Measurements from ENCODE around the gene CCL1.

CCL1 gene

DNA sequence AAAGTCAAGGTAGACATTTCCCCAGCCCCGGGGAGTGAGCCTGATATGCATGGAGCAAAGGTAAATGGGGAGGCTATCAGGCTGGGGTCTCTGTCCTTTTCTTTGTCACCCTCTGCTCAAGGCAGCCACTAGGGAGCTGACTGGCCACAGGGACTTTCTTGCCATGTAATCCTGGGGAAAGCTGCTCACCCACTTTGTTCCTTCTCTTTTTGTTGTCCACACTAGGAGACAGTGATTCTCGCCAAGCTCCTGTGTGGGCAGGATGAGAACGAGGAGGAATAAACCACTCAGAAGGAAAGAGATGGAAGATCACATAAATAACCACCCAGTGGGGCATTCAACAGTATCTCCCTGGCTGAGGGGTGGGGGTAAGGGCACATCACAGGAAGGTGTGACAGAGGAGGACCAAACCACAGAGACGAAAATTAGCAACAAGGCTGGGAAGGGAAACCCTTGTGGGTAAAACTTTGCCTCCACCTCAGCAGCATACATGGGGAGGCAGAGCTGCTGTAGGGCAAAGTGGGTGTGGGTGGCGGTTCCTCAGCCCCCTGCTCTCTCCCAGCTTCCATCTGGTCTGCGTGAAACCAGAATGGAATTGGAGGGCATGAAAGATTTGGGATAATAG lies 26.2 kb upstream of the CCL1 start:
- Mint-ChIP-seq H3K27me3 (peaks cover 30% of the 10 kb centered on the region), H3K27ac (peak overlapping the region; percentile 48), H3K36me3 (no peaks in the 10 kb centered on the region), H3K4me1 (peaks cover 64% of the 10 kb centered on the region), H3K4me3 (no peak overlapping the region), H3K9me3 (no peaks in the 10 kb centered on the region)
- peak; percentile 68 for ATAC-seq

DNA sequence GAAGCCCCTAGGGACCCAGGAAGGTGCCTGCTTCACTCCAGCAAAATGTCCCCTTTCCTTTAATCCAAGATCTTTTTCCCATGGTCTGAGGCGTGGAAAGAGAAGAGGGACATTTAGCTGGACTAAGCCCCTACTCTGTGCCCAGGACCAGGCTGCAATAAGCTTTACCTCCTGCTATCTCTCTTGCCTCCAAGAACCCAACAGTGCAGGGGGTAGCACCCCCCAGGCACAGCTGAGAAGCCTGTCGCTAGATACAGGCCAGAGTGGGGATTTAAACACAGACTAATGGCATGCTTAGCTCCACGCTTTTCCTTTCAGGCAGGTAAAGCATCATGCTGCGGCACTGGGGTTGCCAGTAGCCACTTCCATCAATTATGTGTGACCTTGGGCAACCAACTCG lies 24.5 kb upstream of the CCL1 start:
- H3K4me1 Mint-ChIP-seq: peaks cover 61% of the 10 kb centered on the region
- ATAC-seq: no peak
- H3K4me3 Mint-ChIP-seq: no peak overlapping the region
- H3K27ac Mint-ChIP-seq: peak overlapping the region; percentile 86
- H3K9me3 Mint-ChIP-seq: no peaks in the 10 kb centered on the region
- no peaks in the 10 kb centered on the region for H3K36me3 Mint-ChIP-seq
- peaks cover 23% of the 10 kb centered on the region for H3K27me3 Mint-ChIP-seq

DNA sequence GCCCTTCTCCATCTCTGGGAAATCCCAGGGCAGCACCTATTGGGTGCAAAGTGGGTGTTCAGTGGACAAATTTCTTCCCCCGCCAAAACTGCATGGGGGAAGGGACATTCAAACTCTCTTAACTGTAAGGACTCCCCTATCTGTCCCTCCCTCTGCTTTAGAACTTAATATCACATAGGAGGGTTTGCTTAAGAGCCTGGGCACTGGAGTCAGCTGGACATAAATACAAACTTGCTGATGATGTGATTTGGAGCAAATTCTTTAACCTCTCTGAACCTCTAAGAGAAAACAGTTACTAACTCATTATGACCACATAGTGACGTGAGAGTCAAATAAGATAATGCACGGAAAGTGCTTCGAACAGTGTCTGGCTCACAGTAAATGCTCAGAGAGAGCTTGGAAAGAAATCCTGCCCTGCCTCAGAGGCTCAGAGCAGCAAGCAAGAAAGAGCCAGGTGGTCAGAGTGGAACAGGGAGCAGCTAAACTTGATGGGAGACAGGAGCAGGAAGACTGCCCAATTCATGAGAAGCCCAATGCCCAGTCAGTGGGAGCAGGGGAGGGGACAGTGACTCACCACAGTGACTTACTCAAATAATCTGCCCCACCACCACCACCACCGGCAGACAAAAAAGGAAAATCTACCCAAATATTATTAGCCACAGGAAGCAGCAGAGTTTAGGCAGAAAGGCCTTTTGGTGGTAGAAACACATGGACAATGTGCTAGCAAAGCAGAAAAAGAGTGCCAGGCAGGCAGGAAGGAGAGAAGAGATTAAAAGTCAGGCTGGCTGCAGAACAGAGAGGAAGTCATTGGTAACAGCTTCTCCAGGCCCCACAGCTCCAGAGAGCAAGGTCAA lies 23.9 kb upstream of the CCL1 start:
- Mint-ChIP-seq H3K4me1 (peaks cover 67% of the 10 kb centered on the region), H3K27me3 (peaks cover 23% of the 10 kb centered on the region), H3K36me3 (no peaks in the 10 kb centered on the region), H3K27ac (peak overlapping the region; percentile 86), H3K4me3 (no peak overlapping the region), H3K9me3 (no peaks in the 10 kb centered on the region)
- no peak for ATAC-seq

DNA sequence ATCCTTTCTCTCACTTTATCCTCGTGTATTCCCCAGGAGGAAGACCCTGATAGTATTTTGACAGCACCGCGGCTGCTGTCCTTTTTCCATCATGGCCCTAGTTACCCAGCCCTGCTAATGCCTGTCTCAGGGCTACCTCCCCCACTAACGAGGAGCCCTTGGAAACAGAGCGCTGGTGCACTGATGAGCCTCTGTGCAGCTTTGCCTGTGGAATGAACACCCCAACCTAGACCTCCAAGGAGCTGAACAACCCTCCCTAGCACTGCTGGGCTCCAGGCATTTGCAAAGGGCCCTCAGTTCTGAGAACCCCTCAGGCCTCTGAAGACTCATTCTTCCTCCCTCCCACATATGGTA lies 23.3 kb upstream of the CCL1 start:
- Mint-ChIP-seq H3K27ac (peak overlapping the region; percentile 86), H3K9me3 (no peaks in the 10 kb centered on the region), H3K4me3 (no peak overlapping the region), H3K4me1 (peaks cover 73% of the 10 kb centered on the region), H3K27me3 (peaks cover 23% of the 10 kb centered on the region), H3K36me3 (no peaks in the 10 kb centered on the region)
- ATAC-seq: no peak

DNA sequence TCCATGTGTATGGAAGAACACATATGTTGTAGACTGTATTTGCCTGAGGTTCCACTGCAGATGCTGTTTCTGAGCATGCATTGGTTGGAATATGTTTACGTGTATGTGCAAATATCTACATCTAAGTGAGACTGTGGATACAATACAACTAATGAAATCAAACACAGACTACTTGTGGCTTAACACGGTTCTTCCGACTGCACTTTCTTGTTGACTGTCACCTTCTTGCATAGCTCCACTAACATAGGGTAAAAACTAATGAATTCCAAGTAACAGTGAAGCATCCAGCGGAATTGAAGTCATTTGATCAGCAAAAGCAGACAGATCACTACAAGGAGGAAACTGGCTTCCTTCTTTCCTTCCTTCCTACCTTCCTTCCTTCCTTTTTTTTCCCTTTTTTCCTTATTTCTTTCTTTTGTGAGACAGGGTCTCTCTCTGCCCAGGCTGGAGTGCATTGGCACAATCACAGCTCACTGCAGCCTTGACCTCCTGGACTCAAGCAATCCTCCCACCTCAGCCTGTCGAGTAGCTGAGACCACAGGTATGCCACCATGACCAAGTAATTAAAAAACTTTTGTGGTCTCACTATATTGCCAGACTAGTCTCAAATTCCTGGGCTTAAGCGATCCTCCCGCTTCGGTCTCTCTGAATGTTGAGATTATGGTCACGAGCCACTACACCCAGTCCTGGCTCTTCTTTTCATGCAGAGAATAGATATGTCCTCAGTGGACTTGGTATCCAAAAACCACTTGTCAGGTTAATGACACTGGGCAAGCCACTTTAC lies 22.0 kb upstream of the CCL1 start:
- Mint-ChIP-seq H3K4me3 (no peak overlapping the region), H3K4me1 (peaks cover 74% of the 10 kb centered on the region), H3K27ac (peak overlapping the region; percentile 14), H3K36me3 (no peaks in the 10 kb centered on the region), H3K27me3 (peaks cover 23% of the 10 kb centered on the region), H3K9me3 (no peaks in the 10 kb centered on the region)
- ATAC-seq: no peak

DNA sequence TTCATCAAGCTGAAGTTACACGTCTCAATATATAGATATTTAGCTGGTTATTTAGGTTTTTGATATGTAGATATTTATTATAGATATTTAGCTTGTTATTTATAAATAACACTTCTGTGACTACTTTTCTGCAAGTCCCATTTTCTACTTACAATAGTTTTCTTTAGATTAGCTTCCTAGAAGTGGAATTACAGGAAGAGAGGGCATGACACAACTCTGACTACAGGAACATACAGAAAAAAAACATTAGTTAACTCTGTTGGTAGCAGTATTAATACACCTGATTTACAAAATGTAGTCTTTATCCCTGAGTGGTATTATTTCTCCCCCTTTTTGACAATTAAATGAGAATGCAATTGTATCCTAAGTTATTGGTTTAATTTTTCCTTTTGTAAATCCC lies 21.2 kb upstream of the CCL1 start:
- Mint-ChIP-seq H3K27me3 (peaks cover 23% of the 10 kb centered on the region), H3K4me3 (no peak overlapping the region), H3K27ac (peak overlapping the region; percentile 14), H3K36me3 (no peaks in the 10 kb centered on the region), H3K9me3 (no peaks in the 10 kb centered on the region), H3K4me1 (peaks cover 74% of the 10 kb centered on the region)
- no peak for ATAC-seq

DNA sequence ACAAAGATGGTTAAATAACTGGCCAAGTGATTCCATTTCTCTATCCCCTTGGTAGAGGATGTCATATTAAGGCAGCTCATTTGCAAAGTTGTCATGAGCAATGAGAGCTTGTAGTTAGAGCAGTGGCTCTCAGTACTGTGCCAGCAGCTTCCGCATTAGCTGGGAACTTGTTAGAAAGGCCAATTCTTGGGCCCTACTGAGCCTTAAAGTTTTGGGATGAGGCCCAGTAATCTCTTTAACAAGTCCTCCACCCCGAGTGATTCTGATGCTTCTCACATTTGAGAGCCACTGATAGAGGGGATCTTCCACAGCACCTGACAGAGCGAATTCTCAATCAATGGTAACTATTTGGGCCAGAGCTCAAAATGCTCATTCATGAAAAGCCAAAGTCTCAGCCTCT lies 20.2 kb upstream of the CCL1 start:
- peaks cover 23% of the 10 kb centered on the region for H3K27me3 Mint-ChIP-seq
- H3K4me3 Mint-ChIP-seq: peak overlapping the region; percentile 66
- H3K4me1 Mint-ChIP-seq: peaks cover 78% of the 10 kb centered on the region
- no peak for ATAC-seq
- no peaks in the 10 kb centered on the region for H3K36me3 Mint-ChIP-seq
- no peaks in the 10 kb centered on the region for H3K9me3 Mint-ChIP-seq
- H3K27ac Mint-ChIP-seq: peak overlapping the region; percentile 90

DNA sequence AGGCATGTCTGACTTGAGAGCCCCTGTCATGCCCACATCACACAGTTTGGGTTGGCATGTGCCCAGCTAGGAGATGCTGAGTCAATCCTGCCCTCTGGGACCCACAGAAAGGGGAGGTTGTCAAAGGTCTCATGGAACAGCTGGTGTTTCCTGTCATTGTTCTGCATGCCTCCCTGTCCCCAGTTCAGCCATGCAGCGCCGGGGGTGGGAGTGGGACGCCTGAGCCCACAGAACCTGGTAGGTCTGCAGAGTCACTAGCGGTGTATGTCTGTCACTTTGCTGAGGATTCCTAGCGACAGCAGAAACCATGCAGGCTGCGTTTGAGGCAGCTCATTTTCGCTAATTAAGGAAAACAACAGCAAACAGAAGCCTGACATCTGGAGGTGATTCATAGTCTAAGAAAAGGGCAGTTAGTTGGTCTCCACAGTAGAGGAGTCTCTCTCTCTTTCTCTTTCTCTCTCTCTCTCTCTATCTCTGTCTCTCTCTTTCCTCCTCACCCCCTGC lies 19.6 kb upstream of the CCL1 start:
- H3K4me1 Mint-ChIP-seq: peaks cover 80% of the 10 kb centered on the region
- H3K4me3 Mint-ChIP-seq: peak overlapping the region; percentile 66
- H3K27ac Mint-ChIP-seq: peak overlapping the region; percentile 90
- peak; percentile 81 for ATAC-seq
- H3K27me3 Mint-ChIP-seq: peaks cover 23% of the 10 kb centered on the region
- no peaks in the 10 kb centered on the region for H3K36me3 Mint-ChIP-seq
- H3K9me3 Mint-ChIP-seq: no peaks in the 10 kb centered on the region

DNA sequence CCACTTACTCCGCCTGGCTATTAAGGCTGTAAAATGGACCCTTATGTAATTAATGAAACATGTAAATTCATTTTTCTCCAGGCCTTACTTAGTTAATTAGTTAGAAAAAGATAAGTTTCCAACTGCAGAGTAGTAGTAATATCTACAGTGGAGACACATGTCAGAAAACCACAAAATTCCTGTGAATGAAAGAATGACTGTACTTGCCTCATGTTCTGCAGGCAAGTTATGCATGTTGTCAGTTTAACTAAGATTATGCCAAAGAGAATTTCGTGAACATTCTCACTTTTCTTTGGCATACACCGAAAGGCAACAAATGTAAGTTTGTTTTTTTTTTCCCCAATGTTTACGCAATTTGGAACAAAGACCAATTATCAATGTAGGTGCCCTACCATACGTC lies 16.8 kb upstream of the CCL1 start:
- Mint-ChIP-seq H3K27ac (peak overlapping the region; percentile 90), H3K9me3 (no peaks in the 10 kb centered on the region)
- ATAC-seq: no peak

DNA sequence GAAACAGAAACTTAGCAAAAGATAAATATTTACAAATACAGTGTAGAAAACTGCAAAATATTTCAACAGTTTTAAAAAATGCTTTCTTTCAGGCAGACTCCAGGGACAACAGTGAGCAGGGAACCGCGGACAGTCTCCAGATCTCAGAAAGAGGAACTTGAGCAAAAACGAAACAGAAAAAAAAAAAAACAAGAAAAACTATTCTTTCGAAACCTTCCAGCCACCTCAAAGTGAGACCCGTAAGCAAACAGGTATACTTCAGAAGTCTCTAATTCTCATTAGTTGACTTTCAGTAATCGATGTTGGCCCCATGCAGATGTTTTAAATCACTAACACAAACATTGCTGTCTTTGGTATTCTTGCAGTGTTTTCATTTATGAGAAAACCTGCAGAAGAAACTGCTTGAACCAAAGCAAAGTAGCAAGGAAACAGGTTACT lies 15.7 kb upstream of the CCL1 start:
- Mint-ChIP-seq H3K4me3 (peak overlapping the region; percentile 44), H3K36me3 (no peaks in the 10 kb centered on the region), H3K27me3 (no peaks in the 10 kb centered on the region), H3K4me1 (peaks cover 70% of the 10 kb centered on the region), H3K27ac (peak overlapping the region; percentile 90), H3K9me3 (no peaks in the 10 kb centered on the region)
- ATAC-seq: peak; percentile 72

More for the DNA sequence above, 16.8 kb upstream of the CCL1 start:
- Mint-ChIP-seq H3K4me3 (peak overlapping the region; percentile 23), H3K4me1 (peaks cover 68% of the 10 kb centered on the region), H3K36me3 (no peaks in the 10 kb centered on the region), H3K27me3 (peaks cover 2% of the 10 kb centered on the region)

DNA sequence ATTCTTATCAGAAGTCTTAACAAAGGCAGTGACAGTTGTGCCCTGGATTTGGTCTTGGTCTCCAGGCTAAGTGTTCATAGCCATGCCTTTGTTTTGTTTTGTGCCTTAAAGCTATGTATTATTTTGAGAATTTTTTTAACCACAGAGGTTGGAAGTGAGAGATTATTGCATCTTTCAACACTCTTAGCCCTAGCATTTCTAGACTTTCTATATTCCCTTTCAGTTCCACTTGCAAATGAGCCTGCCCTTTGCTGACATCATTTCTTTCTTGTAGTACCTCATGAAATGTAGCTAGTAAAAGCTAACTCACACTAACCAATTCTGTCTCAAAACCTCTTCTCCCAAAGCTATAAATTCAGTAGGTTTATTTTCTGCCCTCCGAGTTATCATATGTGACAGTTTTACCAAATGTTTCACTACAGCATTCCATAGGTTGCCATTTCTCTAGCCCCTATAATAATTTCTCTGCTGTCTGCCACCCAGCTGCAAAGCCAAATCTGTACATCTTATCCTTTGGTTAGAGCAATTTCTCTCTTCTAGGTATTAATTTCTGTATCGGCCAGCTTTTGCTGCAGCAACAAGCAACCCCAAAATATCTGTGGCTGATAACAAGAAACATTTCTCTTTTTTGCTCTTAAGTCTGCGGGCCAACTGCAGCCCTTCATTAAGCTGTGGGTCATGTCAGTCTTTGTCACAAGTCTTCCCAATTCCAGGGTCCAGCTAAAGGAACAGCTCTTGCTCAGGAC lies 14.2 kb upstream of the CCL1 start:
- H3K27ac Mint-ChIP-seq: peak overlapping the region; percentile 90
- peak; percentile 71 for ATAC-seq
- no peaks in the 10 kb centered on the region for H3K27me3 Mint-ChIP-seq
- no peaks in the 10 kb centered on the region for H3K9me3 Mint-ChIP-seq
- H3K4me3 Mint-ChIP-seq: peak overlapping the region; percentile 19
- no peaks in the 10 kb centered on the region for H3K36me3 Mint-ChIP-seq
- peaks cover 58% of the 10 kb centered on the region for H3K4me1 Mint-ChIP-seq

DNA sequence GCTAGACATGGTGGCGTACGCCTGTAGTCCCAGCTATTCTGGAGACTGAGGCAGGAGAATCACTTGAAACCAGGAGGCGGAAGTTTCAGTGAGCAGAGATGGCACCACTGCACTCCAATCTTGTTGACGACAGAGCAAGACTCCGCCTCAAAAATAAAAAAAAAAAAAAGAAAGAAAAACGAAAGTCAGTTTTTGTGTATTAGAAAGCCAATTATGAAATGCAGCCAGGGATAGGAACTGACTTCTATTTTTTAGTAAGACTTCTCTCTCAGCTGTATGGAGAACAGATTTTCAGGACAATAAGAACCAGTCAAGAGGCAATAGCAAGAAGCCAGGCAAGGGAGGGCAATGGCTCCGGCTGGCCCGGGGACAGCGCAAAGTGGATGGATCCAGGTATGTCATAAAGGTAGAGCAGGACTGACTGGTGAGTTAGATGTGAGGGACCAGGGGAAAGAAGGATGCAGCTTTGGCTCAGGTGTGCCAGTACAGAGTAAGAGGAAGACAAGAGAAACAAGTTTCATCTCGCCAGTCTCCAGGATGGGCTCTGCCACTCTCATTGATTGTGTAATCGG lies 12.5 kb upstream of the CCL1 start:
- no peak for ATAC-seq
- no peaks in the 10 kb centered on the region for H3K9me3 Mint-ChIP-seq
- no peaks in the 10 kb centered on the region for H3K36me3 Mint-ChIP-seq
- H3K4me1 Mint-ChIP-seq: peaks cover 57% of the 10 kb centered on the region
- no peaks in the 10 kb centered on the region for H3K27me3 Mint-ChIP-seq
- no peak overlapping the region for H3K4me3 Mint-ChIP-seq
- peak overlapping the region; percentile 8 for H3K27ac Mint-ChIP-seq

DNA sequence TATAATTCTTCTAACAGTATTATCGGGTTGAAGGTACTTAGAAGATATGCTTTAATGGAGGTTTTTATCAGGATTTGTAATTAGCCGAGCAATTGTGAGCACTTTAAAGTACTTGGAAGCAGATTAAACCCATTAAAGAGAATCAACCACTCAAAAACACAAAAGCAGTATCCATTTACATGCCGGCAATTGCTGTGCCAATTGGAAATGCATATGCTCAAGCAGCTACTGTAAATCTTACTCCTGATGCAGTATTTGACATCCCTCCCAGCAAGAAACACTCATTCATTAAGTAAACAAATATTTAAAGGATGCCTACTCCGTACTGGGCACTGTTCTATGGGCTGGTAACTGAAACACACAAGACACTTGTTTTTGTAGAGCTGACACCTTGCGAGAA lies 11.4 kb upstream of the CCL1 start:
- Mint-ChIP-seq H3K4me1 (peaks cover 59% of the 10 kb centered on the region), H3K27ac (peak overlapping the region; percentile 42), H3K9me3 (no peaks in the 10 kb centered on the region), H3K27me3 (no peaks in the 10 kb centered on the region), H3K36me3 (no peaks in the 10 kb centered on the region), H3K4me3 (no peak overlapping the region)
- ATAC-seq: no peak

DNA sequence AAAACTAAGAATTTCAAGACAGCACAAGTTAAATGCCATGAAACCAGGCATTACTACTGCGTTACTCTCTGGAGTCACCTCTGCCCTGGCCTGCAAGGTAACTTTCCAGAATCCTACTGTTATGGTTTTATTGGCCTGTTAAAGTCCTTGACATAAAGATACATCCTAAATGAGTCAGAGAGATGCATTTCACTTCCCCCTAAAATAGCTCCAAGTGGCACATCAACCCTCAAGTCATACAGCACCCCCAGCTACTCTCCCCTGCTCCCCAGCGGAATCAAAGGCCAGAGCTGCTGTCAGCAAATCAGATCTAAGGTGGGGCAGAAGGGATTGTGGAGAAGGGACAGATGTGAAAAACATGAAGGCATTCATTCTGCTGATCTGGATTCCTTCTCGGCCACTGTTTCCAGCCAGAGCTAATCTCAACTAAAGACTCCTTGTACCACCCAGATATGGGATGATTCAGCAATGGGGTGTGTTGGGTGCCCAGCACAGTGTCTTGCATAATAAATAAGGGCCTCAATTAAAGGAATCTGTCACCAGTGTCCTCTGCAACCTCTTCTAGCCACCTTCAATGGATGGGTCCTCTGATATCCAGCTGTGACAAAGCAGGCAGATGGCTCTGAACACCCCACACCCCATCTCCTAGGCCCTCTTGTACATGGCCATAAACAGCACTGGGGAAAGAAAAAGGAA lies 8.5 kb upstream of the CCL1 start:
- peaks cover 30% of the 10 kb centered on the region for H3K4me1 Mint-ChIP-seq
- H3K36me3 Mint-ChIP-seq: no peaks in the 10 kb centered on the region
- no peak overlapping the region for H3K4me3 Mint-ChIP-seq
- no peaks in the 10 kb centered on the region for H3K27me3 Mint-ChIP-seq
- H3K27ac Mint-ChIP-seq: no peak overlapping the region
- ATAC-seq: peak; percentile 77
- no peaks in the 10 kb centered on the region for H3K9me3 Mint-ChIP-seq

Measured in stimulated activated memory B cell treated with anti-CD40 and anti-IgM and Interleukin-4, amounts not matched to agents 10 μg/mL and 1 μg/mL and 100 μg/mL, for 72 hours (primary cell).